ENCODE results near the gene MYO9B.
"Not testable (repeated sequence)": the region's sequence is repeated elsewhere in the genome, so short reads cannot be mapped to it uniquely, and the experiment has no call there.

Gene MYO9B

DNA sequence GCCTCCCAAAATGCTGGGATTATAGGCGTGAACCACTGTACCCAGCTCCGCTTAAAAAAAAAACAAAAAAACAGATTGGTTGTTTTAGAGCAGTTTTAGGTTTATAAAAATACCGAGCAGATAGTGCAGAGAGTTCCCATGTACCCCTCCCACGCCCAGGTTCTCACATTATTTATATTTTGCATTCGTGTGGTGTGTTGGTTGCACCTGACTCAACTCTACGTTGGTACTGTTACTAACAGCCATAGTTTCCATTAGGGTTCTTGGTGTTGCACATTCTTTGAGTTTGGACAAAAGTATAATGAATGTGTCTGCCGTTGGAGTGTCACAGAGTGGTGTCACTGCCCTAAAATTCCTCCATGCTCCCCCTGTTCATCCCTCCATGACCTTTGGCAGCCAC, 29.1 kb downstream of the MYO9B start:
- no peaks in the 10 kb centered on the region for H3K27me3 ChIP-seq (replicated peaks; ENCODE audit: control insufficient read depth, insufficient read depth, low read length)
- H3K36me3 ChIP-seq (ENCODE audit: control insufficient read depth, insufficient read depth, low read length) = peaks cover 36% of the 10 kb centered on the region
- TF ChIP-seq CTCF (IDR thresholded peaks at IDR 0.05; ENCODE audit: insufficient read depth, low read length, poor library complexity, severe bottlenecking) = no peak
- no peak for DNase-seq (ENCODE audit: extremely low read depth, insufficient read length)
- H3K4me3 ChIP-seq (replicated peaks; ENCODE audit: low read depth, low read length) = peak overlapping the region; percentile 8; the same call in 1 of the 2 replicates

DNA sequence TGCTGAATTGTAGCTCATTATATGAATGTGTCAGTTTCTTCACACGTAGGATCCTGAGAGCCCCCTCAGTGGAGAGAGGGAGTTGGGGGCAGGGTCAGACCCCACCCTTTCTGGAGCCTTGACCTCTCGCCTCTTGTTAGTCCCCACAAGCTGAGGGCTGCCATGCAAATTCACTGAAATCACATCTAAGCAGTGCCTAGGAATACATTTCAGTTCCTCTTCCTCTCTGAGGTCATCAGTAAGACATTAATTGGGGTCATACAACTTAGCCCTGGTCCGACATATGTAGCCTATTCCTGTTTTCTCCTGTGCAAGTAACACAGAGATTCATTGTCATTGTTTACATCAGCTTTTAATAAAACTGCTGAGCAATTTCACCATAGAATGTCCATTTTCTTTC, 30.0 kb downstream of the MYO9B start:
- Histone ChIP-seq H3K4me3 (replicated peaks; ENCODE audit: low read depth, low read length) (no peak overlapping the region), H3K36me3 (ENCODE audit: control insufficient read depth, insufficient read depth, low read length) (peaks cover 38% of the 10 kb centered on the region)
- TF ChIP-seq CTCF (IDR thresholded peaks at IDR 0.05; ENCODE audit: insufficient read depth, low read length, poor library complexity, severe bottlenecking) = no peak

DNA sequence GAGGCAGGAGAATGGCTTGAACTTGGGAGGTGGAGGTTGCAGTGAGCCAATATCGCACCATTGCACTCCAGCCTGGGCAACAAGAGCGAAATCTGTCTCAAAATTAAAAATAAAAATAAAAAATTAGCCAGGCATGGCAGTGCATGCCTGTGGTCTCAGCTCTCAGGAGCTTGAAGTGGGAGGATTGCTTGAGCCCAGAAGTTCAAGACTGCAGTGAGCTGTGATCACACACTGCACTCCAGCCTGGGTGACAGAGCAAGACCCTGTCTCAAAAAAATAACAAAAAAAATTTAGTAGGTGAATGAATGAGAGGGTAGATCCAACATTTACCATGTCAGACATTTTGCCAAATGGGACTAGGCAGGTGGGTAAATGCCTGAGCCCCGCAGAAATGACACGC, 31.4 kb downstream of the MYO9B start:
- DNase-seq (ENCODE audit: extremely low read depth, insufficient read length); H3K27me3 ChIP-seq (replicated peaks; ENCODE audit: control insufficient read depth, insufficient read depth, low read length): not testable (repeated sequence)
- Histone ChIP-seq H3K36me3 (ENCODE audit: control insufficient read depth, insufficient read depth, low read length) (peaks cover 40% of the 10 kb centered on the region), H3K4me3 (replicated peaks; ENCODE audit: low read depth, low read length) (peak overlapping the region; percentile 8)

More for the DNA sequence above, 30.0 kb downstream of the MYO9B start:
- no peaks in the 10 kb centered on the region for H3K27me3 ChIP-seq (replicated peaks; ENCODE audit: control insufficient read depth, insufficient read depth, low read length)
- DNase-seq (ENCODE audit: extremely low read depth, insufficient read length) = no peak

DNA sequence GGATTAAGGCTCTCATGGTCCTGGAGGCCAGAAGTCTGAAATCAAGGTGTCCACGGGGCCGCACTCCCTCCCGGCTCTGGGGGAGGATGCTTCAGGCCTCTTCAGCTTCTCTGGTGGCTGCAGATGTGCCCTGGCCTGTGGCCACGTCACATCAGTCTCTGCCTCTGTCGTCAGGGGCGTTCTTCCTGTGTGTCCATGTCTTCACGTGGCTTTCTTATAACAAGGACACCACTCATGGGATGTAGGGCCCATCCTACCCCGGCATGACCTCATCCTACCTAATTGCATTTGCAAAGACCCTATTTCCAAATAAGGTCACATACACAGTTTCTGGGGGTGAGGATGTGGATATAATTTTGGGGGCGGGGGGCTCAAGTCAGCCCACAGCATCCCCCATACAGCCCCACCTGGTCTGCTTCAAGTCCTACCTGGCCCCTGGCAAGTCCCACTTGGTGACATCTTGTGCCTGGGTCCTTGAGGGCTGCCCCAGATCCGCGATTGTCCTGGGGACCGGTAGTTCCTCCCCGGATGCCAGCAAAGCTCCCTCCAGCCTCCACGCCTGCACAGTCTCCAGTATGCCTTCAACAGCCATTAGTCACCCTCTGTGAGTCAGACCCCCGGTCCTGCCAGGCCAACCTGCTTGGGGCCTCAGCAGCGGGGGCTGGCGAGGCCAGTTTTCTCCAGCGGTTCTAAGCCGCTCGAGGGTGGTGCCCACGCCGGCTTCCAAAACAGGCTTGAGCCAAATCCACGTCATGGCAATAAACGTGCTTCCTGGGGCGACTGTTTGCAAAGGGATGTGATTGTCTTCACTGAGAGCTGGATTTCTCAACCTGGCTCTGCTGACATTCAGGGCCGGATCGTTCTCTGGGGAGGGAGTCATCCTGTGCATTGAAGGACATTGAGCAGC, 32.2 kb downstream of the MYO9B start:
- H3K4me3 ChIP-seq (replicated peaks; ENCODE audit: low read depth, low read length) = peak overlapping the region; percentile 4
- H3K27me3 ChIP-seq (replicated peaks; ENCODE audit: control insufficient read depth, insufficient read depth, low read length) = no peaks in the 10 kb centered on the region
- peaks cover 40% of the 10 kb centered on the region for H3K36me3 ChIP-seq (ENCODE audit: control insufficient read depth, insufficient read depth, low read length)
- TF ChIP-seq CTCF (IDR thresholded peaks at IDR 0.05; ENCODE audit: insufficient read depth, low read length, poor library complexity, severe bottlenecking) = no peak
- DNase-seq (ENCODE audit: extremely low read depth, insufficient read length) = peak; percentile 62

GRCh38 chr19:17108453-17108784, 32.8 kb downstream of the MYO9B start:
- Histone ChIP-seq H3K27me3 (replicated peaks; ENCODE audit: control insufficient read depth, insufficient read depth, low read length) (no peaks in the 10 kb centered on the region), H3K4me3 (replicated peaks; ENCODE audit: low read depth, low read length) (no peak overlapping the region), H3K36me3 (ENCODE audit: control insufficient read depth, insufficient read depth, low read length) (peaks cover 42% of the 10 kb centered on the region)
- no peak for TF ChIP-seq CTCF (IDR thresholded peaks at IDR 0.05; ENCODE audit: insufficient read depth, low read length, poor library complexity, severe bottlenecking)
- no peak for DNase-seq (ENCODE audit: extremely low read depth, insufficient read length)

GRCh38 chr19:17109300-17109699, 33.7 kb downstream of the MYO9B start:
- no peak for TF ChIP-seq CTCF (IDR thresholded peaks at IDR 0.05; ENCODE audit: insufficient read depth, low read length, poor library complexity, severe bottlenecking)
- no peaks in the 10 kb centered on the region for H3K27me3 ChIP-seq (replicated peaks; ENCODE audit: control insufficient read depth, insufficient read depth, low read length)
- peaks cover 43% of the 10 kb centered on the region for H3K36me3 ChIP-seq (ENCODE audit: control insufficient read depth, insufficient read depth, low read length)
- H3K4me3 ChIP-seq (replicated peaks; ENCODE audit: low read depth, low read length) = no peak overlapping the region
- no peak for DNase-seq (ENCODE audit: extremely low read depth, insufficient read length)
